Mesendoderm (in vitro differentiated cells): ENCODE data around the gene PPP1R14C.

Experiments
- DNase-seq: peaks from one replicate; pipeline ENCODE4 v3.0.0; 2013
- H2AK5ac ChIP-seq: 2 replicates; pipeline ENCODE4 v1.6.1; 2013; ENCODE audit warnings: low read length, inconsistent platforms
- H2BK120ac ChIP-seq: 2 replicates; pipeline ENCODE4 v1.6.1; 2013; ENCODE audit warnings: low read depth, mild to moderate bottlenecking, low read length, moderate library complexity, mixed read lengths
- H2BK15ac ChIP-seq: replicated peaks from 2 replicates; pipeline ENCODE4 v1.6.1; 2013; ENCODE audit warnings: low read depth, mild to moderate bottlenecking, moderate library complexity
- H2BK5ac ChIP-seq: 2 replicates; pipeline ENCODE4 v1.6.1; 2013; ENCODE audit warnings: low read length, inconsistent platforms
- H3K18ac ChIP-seq: 2 replicates; pipeline ENCODE4 v1.6.1; 2013; ENCODE audit warnings: mild to moderate bottlenecking, low read length, mixed read lengths
- H3K23ac ChIP-seq: one replicate; pipeline ENCODE4 v1.6.1; 2013; ENCODE audit warnings: low read length
- H3K27ac ChIP-seq: 2 replicates; pipeline ENCODE4 v1.5.1; 2013; ENCODE audit warnings: low read depth, mild to moderate bottlenecking, inconsistent platforms, low read length, moderate library complexity
- H3K27me3 ChIP-seq: 2 replicates; pipeline ENCODE4 v1.6.1; 2013; ENCODE audit warnings: low read length, control low read depth, mild to moderate bottlenecking, inconsistent platforms; ENCODE audit not compliant: insufficient read depth, poor library complexity
- H3K36me3 ChIP-seq: 2 replicates; pipeline ENCODE4 v1.6.1; 2013; ENCODE audit warnings: low read length, inconsistent platforms; ENCODE audit not compliant: control insufficient read depth, insufficient read depth
- H3K4ac ChIP-seq: one replicate; pipeline ENCODE4 v1.6.1; 2013; ENCODE audit warnings: low read depth, mild to moderate bottlenecking, low read length, moderate library complexity
- H3K4me1 ChIP-seq: 2 replicates; pipeline ENCODE4 v1.6.1; 2013; ENCODE audit warnings: low read depth, low read length, inconsistent platforms; ENCODE audit not compliant: control insufficient read depth
- H3K4me2 ChIP-seq: 2 replicates; pipeline ENCODE4 v1.6.1; 2013; ENCODE audit warnings: low read length
- H3K4me3 ChIP-seq: 2 replicates; pipeline ENCODE4 v1.5.1; 2013; ENCODE audit warnings: mild to moderate bottlenecking, low read length
- H3K56ac ChIP-seq: one replicate; pipeline ENCODE4 v1.6.1; 2013; ENCODE audit warnings: low read length
- H3K79me1 ChIP-seq: 2 replicates; pipeline ENCODE4 v1.6.1; 2013; ENCODE audit warnings: low read length, inconsistent platforms
- H3K79me2 ChIP-seq: 2 replicates; pipeline ENCODE4 v1.6.1; 2013; ENCODE audit warnings: mild to moderate bottlenecking, low read length; ENCODE audit not compliant: control insufficient read depth, insufficient read depth
- H3K9ac ChIP-seq: 2 replicates; pipeline ENCODE4 v1.6.1; 2013; ENCODE audit warnings: low read length, inconsistent platforms
- H4K5ac ChIP-seq: one replicate; pipeline ENCODE4 v1.6.1; 2013; ENCODE audit warnings: low read length
- H4K8ac ChIP-seq: one replicate; pipeline ENCODE4 v1.6.1; 2013; ENCODE audit warnings: low read depth, mild to moderate bottlenecking, control low read depth, low read length, moderate library complexity
- WGBS: extraction: QIAGEN DNeasy Blood & Tissue Kit; methylation state at CpG from one replicate; pipeline ENCODE4 v1.1.7; 2013; ENCODE audit warnings: low lambda C conversion rate, missing lambda C conversion rate; ENCODE audit not compliant: insufficient coverage; ENCODE audit errors: extremely low coverage; 5-methylcytosine and 5-hydroxymethylcytosine counted together

The PPP1R14C gene

GRCh38 chr6:150191809-150192208, 49.0 kb downstream of the PPP1R14C start:
- no peaks in the 10 kb centered on the region for H3K79me2 ChIP-seq
- H2AK5ac ChIP-seq, result no peak overlapping the region
- no peaks in the 10 kb centered on the region for H3K4me1 ChIP-seq
- no peak overlapping the region for H2BK15ac ChIP-seq
- no peak overlapping the region for H3K9ac ChIP-seq
- H3K18ac ChIP-seq, result no peak overlapping the region
- no peak overlapping the region for H3K4ac ChIP-seq
- H4K8ac ChIP-seq, result no peak overlapping the region
- H3K4me3 ChIP-seq, result no peak overlapping the region
- no peaks in the 10 kb centered on the region for H3K36me3 ChIP-seq
- no peak for DNase-seq
- H4K5ac ChIP-seq, result no peak overlapping the region
- no peak overlapping the region for H3K56ac ChIP-seq
- H2BK120ac ChIP-seq, result no peak overlapping the region
- no CpG with 5 or more reads among the region's 3 CpGs for WGBS
- H3K4me2 ChIP-seq, result no peak overlapping the region
- no peaks in the 10 kb centered on the region for H3K27me3 ChIP-seq
- H3K27ac ChIP-seq, result no peak overlapping the region
- no peaks in the 10 kb centered on the region for H3K79me1 ChIP-seq
- H2BK5ac ChIP-seq, result no peak overlapping the region
- no peak overlapping the region for H3K23ac ChIP-seq

DNA sequence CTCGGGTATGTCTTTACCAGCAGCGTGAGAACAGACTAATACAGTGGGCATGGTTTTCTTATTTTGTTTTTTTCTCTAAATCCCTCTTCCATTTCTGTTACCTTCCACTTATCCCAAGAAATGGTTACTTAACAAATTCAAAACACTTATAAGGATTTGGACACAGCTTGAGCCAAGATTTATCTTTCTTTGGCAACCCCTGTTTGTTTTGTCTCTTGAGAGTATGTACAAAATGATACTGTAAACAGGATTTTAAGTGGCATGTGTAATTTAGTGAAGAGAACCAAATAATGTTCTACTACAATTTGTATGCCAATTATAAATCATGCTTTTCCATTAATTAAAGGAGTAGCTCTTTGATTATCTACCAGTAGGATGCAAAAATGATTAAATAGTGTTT, 51.4 kb downstream of the PPP1R14C start:
- H3K56ac ChIP-seq, result no peak overlapping the region
- no peak overlapping the region for H2BK15ac ChIP-seq
- no peak overlapping the region for H4K8ac ChIP-seq
- H3K36me3 ChIP-seq, result no peaks in the 10 kb centered on the region
- H3K27ac ChIP-seq, result no peak overlapping the region
- no peak overlapping the region for H2BK5ac ChIP-seq
- H3K27me3 ChIP-seq, result no peaks in the 10 kb centered on the region
- no peak overlapping the region for H3K4ac ChIP-seq
- H3K4me1 ChIP-seq, result no peaks in the 10 kb centered on the region
- H4K5ac ChIP-seq, result no peak overlapping the region
- H3K23ac ChIP-seq, result no peak overlapping the region
- no peak overlapping the region for H3K4me3 ChIP-seq
- DNase-seq, result no peak
- no peak overlapping the region for H3K9ac ChIP-seq
- no peaks in the 10 kb centered on the region for H3K79me2 ChIP-seq
- H3K79me1 ChIP-seq, result no peaks in the 10 kb centered on the region
- no peak overlapping the region for H2BK120ac ChIP-seq
- no peak overlapping the region for H2AK5ac ChIP-seq
- WGBS, result no CpG with 5 or more reads among the region's 2 CpGs
- no peak overlapping the region for H3K4me2 ChIP-seq
- H3K18ac ChIP-seq, result no peak overlapping the region

GRCh38 chr6:150195996-150196417, 53.2 kb downstream of the PPP1R14C start:
- Histone ChIP-seq H3K4me2 (no peak overlapping the region), H3K56ac (no peak overlapping the region), H2AK5ac (no peak overlapping the region), H2BK15ac (no peak overlapping the region), H4K8ac (no peak overlapping the region), H3K18ac (no peak overlapping the region), H3K36me3 (no peaks in the 10 kb centered on the region), H3K23ac (no peak overlapping the region), H2BK120ac (no peak overlapping the region), H3K4me3 (no peak overlapping the region), H3K9ac (no peak overlapping the region), H3K79me2 (no peaks in the 10 kb centered on the region), H3K79me1 (no peaks in the 10 kb centered on the region), H3K4ac (no peak overlapping the region), H4K5ac (no peak overlapping the region), H3K4me1 (no peaks in the 10 kb centered on the region), H2BK5ac (no peak overlapping the region), H3K27me3 (no peaks in the 10 kb centered on the region), H3K27ac (no peak overlapping the region)
- WGBS, result no CpG with 5 or more reads among the region's 2 CpGs
- no peak for DNase-seq

DNA sequence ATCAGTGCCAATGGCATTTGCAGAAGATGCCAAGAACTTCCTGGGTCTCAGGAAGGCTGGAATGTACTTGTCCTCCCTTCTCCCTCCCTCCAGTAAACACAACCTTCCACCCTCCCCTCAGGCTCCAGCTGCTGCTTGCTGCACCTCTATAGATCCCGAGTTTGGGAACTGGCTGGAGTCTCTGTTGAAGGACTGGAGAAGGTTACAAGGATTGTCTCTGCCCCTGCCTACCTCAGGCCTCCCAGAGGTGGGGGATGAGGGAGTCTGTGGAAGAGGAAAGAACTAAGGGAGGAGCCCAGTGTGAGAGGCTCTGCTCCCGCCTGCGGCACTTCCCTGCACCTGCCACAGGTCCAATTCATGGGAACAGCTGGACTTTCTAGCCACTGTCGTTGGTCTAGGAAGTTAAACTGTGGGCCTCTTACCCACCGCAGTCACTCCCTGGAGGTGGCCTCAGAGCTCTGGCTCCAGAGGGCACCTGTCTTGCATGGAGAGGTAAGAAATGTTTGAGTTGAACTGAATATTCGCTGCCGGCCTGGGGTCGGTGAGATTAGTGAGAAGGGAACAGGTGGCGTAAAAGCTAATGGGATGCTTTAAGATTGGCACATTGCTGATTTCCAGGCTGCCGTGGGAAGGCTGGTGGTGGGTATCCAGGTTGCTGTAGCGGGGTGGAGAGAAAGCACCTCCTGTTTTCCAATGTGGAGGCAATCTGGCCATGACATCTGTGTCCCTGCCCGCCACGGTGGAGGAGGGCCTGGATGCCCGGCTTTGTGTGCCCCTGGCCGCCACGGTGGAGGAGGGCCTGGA, 54.3 kb downstream of the PPP1R14C start:
- Histone ChIP-seq H2BK5ac (no peak overlapping the region), H2BK15ac (no peak overlapping the region), H3K79me1 (no peaks in the 10 kb centered on the region), H3K27ac (no peak overlapping the region), H2AK5ac (no peak overlapping the region), H3K18ac (no peak overlapping the region), H3K4ac (no peak overlapping the region), H3K56ac (no peak overlapping the region), H3K4me2 (no peak overlapping the region), H3K9ac (no peak overlapping the region), H4K8ac (no peak overlapping the region), H3K79me2 (no peaks in the 10 kb centered on the region), H2BK120ac (no peak overlapping the region), H4K5ac (no peak overlapping the region), H3K4me1 (no peaks in the 10 kb centered on the region), H3K4me3 (no peak overlapping the region), H3K23ac (no peak overlapping the region), H3K36me3 (no peaks in the 10 kb centered on the region), H3K27me3 (no peaks in the 10 kb centered on the region)
- no CpG with 5 or more reads among the region's 16 CpGs for WGBS
- no peak for DNase-seq

DNA sequence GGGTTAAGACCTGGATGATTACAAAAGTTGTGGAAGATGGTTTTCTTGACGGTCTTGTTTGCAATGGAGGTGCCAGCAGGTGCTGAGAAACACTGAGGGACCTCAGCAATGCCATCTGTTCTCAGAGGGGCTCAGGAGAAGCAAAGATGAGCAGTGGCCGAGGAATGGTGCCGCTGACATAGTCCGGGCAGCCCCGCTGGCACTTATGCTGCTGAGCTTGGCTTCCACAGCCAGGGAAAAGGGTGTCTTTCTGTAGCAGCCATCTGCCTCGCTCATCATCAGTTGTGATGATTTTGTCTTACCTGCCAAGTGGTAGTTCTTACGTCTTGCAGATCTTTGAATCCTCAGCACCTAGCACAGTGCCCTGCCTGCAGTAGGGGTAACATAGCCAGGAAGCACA, 55.7 kb downstream of the PPP1R14C start:
- no peak overlapping the region for H2BK5ac ChIP-seq
- no peaks in the 10 kb centered on the region for H3K27me3 ChIP-seq
- WGBS, result no CpG with 5 or more reads among the region's 7 CpGs

DNA sequence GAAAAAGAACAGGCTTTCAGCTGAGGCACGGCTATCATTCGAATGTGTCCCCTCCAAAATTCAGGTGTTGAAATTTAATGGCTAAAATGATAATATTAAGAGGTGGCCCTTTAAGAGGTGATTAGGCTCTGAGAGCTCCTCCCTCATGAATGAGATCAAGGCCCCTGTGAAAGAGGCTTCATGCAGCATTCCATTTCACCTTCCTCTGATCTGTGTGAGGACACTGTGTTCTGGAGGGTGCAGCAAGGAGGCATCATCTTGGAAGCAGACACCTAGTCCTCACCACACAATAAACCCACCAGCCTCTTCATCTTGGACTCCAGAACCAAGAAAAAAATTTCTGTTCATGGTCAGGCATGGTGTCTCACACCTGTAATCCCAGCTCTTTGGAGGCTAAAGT, 56.4 kb downstream of the PPP1R14C start:
- H3K79me1 ChIP-seq, result no peaks in the 10 kb centered on the region
- no peak overlapping the region for H3K56ac ChIP-seq
- no peaks in the 10 kb centered on the region for H3K27me3 ChIP-seq
- no peaks in the 10 kb centered on the region for H3K4me1 ChIP-seq
- H4K5ac ChIP-seq, result no peak overlapping the region
- no peak overlapping the region for H2BK120ac ChIP-seq
- H2AK5ac ChIP-seq, result no peak overlapping the region
- H3K27ac ChIP-seq, result no peak overlapping the region
- no peak overlapping the region for H3K18ac ChIP-seq
- no peak overlapping the region for H2BK5ac ChIP-seq
- no peaks in the 10 kb centered on the region for H3K79me2 ChIP-seq
- no peak overlapping the region for H3K4me3 ChIP-seq
- H3K4me2 ChIP-seq, result no peak overlapping the region
- H3K23ac ChIP-seq, result no peak overlapping the region
- no peak overlapping the region for H2BK15ac ChIP-seq
- no peak for DNase-seq
- no peak overlapping the region for H3K9ac ChIP-seq
- H4K8ac ChIP-seq, result no peak overlapping the region
- H3K36me3 ChIP-seq, result no peaks in the 10 kb centered on the region
- no CpG with 5 or more reads among the region's 2 CpGs for WGBS
- no peak overlapping the region for H3K4ac ChIP-seq

More for the DNA sequence above, 55.7 kb downstream of the PPP1R14C start:
- Histone ChIP-seq H3K4me1 (no peaks in the 10 kb centered on the region), H3K9ac (no peak overlapping the region), H2BK15ac (no peak overlapping the region), H3K4ac (no peak overlapping the region), H3K23ac (no peak overlapping the region), H4K8ac (no peak overlapping the region), H3K27ac (no peak overlapping the region), H3K18ac (no peak overlapping the region), H3K36me3 (no peaks in the 10 kb centered on the region), H3K79me1 (no peaks in the 10 kb centered on the region), H3K56ac (no peak overlapping the region), H3K4me3 (no peak overlapping the region), H4K5ac (no peak overlapping the region), H2AK5ac (no peak overlapping the region), H3K4me2 (no peak overlapping the region), H3K79me2 (no peaks in the 10 kb centered on the region), H2BK120ac (no peak overlapping the region)
- DNase-seq, result no peak
